ENCODE data around the gene UBE2R2. TPM values are rescaled to one million over a fixed set of nuclear protein-coding genes. Genes with fewer than 3 reads are reported as not detected.

Gene UBE2R2
- total and polyA plus RNA-seq, 10 of the 15 experiments (the other 5 are each of a cell fraction or from before 2014, with no cell fraction given), result 7.2 to 32.8 (median 17.2) TPM

- TF ChIP-seq ZBTB33 (IDR thresholded peaks at IDR 0.05), result no peak
- no peak for TF ChIP-seq MXI1 (IDR thresholded peaks at IDR 0.05; ENCODE audit: low read depth, low read length)
- no peak for TF ChIP-seq ETV6 (conservative IDR thresholded peaks at IDR 0.05 in 1 of 2, IDR thresholded peaks at IDR 0.05 in 1 of 2; ENCODE audit: borderline replicate concordance in 1 of 2, low read depth in 1 of 2)
- no peak for TF ChIP-seq ATF2 (IDR thresholded peaks at IDR 0.05; ENCODE audit: low read length)
- TF ChIP-seq SMAD5 (IDR thresholded peaks at IDR 0.05; ENCODE audit: low read depth), result no peak
- Histone ChIP-seq H3K4me3 (no peak overlapping the region), H3K4me2 (ENCODE audit: control insufficient read depth, insufficient read depth) (no peak overlapping the region), H3K9ac (ENCODE audit: control insufficient read depth, insufficient read depth, low read length) (no peak overlapping the region), H3K36me3 (ENCODE audit: control insufficient read depth in 2 of 2, insufficient read depth in 2 of 2, low read length in 1 of 2) (peaks cover 0 to 12% of the 10 kb centered on the region in 2 experiments), H3K27ac (ENCODE audit: control insufficient read depth, insufficient read depth) (no peak overlapping the region), H2AFZ (ENCODE audit: control insufficient read depth, low read depth, low read length) (no peak overlapping the region), H3K4me1 (ENCODE audit: control insufficient read depth, insufficient read depth, low read length) (no peaks in the 10 kb centered on the region), H4K20me1 (ENCODE audit: control insufficient read depth, insufficient read depth) (no peaks in the 10 kb centered on the region; the same call in 1 of the 2 replicates), H3K27me3 (replicated peaks in 1 of 2; ENCODE audit: control insufficient read depth in 2 of 2, insufficient read depth in 2 of 2, low read length in 1 of 2) (no peaks in the 10 kb centered on the region), H3K9me3 (replicated peaks; ENCODE audit: control insufficient read depth, insufficient read depth, low read length) (no peaks in the 10 kb centered on the region), H3K79me2 (ENCODE audit: control insufficient read depth, insufficient read depth, low read length) (peaks cover 2% of the 10 kb centered on the region; the same call in 1 of the 2 replicates)
- WGBS (ENCODE audit: insufficient coverage, insufficient replicate concordance, low lambda C conversion rate, missing lambda C conversion rate), result 81% methylated on average over 4 of the region's 4 CpGs
- CTCF ChIA-PET, result no interaction called here
- intact Hi-C loops (cut with micrococcal nuclease; ENCODE audit: unreplicated experiment), result no loop called here
- ATAC-seq (no peak), DNase-seq (ENCODE audit: low read depth, low spot score) (no peak), FAIRE-seq (no peak)
- in situ Hi-C loops (cut with MboI), result no loop called here
- POLR2A ChIA-PET, result no interaction called here
- no TSS peak for BruUV-seq (replicated peaks)
- SMC1A ChIA-PET (ENCODE audit: uncharacterized antibody, unreplicated experiment), result no interaction called here
- RAD21 ChIA-PET (ENCODE audit: unreplicated experiment), result no interaction called here
These were observed 91.8 kb downstream of the UBE2R2 start for GRCh38 chr9:33908749-33909148.

Measured in GM12878 (cell line).